ENCODE data around the gene SLC10A1. TPM values are rescaled to one million over a fixed set of nuclear protein-coding genes. Genes with fewer than 3 reads are reported as not detected.

The SLC10A1 gene
- polyA plus RNA-seq, 1 donor (not counting 4 experiments of a cell fraction or from before 2014, with no cell fraction given): not detected

GRCh38 chr14:69786603-69787002, 10.4 kb downstream of the SLC10A1 start:
- FAIRE-seq (no peak), DNase-seq (ENCODE audit: low read depth, low spot score) (no peak)
- Histone ChIP-seq H3K4me2 (ENCODE audit: control insufficient read depth, extremely low read depth, insufficient read depth, low read depth, low read length) (no peak overlapping the region), H3K9ac (ENCODE audit: control insufficient read depth, extremely low read depth, insufficient read depth, low read length) (no peak overlapping the region), H3K79me2 (ENCODE audit: control insufficient read depth, insufficient read depth, low read length) (no peaks in the 10 kb centered on the region), H3K27ac (ENCODE audit: control insufficient read depth, insufficient read depth, low read length) (no peak overlapping the region), H3K9me3 (ENCODE audit: control insufficient read depth, low read depth, low read length) (no peaks in the 10 kb centered on the region), H4K20me1 (ENCODE audit: control insufficient read depth, extremely low read depth, insufficient read depth, low read length) (no peaks in the 10 kb centered on the region), H2AFZ (ENCODE audit: control insufficient read depth, low read length) (no peak overlapping the region), H3K9me1 (ENCODE audit: control insufficient read depth, extremely low read depth, insufficient read depth, low read length) (no peaks in the 10 kb centered on the region), H3K27me3 (ENCODE audit: control insufficient read depth, extremely low read depth, insufficient read depth, low read length) (no peaks in the 10 kb centered on the region), H3K4me1 (ENCODE audit: control insufficient read depth, extremely low read depth, insufficient read depth, low read length) (peaks cover 12% of the 10 kb centered on the region), H3K4me3 (ENCODE audit: control insufficient read depth in 2 of 3, extremely low read depth in 1 of 3, insufficient read depth in 2 of 3, low read depth in 1 of 3, low read length in 3 of 3) (no peak overlapping the region), H3K36me3 (ENCODE audit: control insufficient read depth in 2 of 2, extremely low read depth in 1 of 2, insufficient read depth in 2 of 2, low read length in 2 of 2) (peaks cover 0 to 4% of the 10 kb centered on the region in 2 experiments)
- dilution Hi-C loops (cut with MboI; ENCODE audit: extremely low pct_ligation_motif_present, low sequenced_read_pairs): no loop called here
- TF ChIP-seq EZH2 (IDR thresholded peaks at IDR 0.05; ENCODE audit: low read length): no peak
- TF ChIP-seq CTCF (optimal IDR thresholded peaks at IDR 0.05 in 1 of 3, IDR thresholded peaks at IDR 0.05 in 1 of 3, conservative IDR thresholded peaks at IDR 0.05 in 1 of 3; ENCODE audit: extremely low read depth in 1 of 3, insufficient read depth in 2 of 3, low read length in 3 of 3): no peak

- Histone ChIP-seq H3K4me3 (ENCODE audit: control insufficient read depth in 2 of 3, extremely low read depth in 1 of 3, insufficient read depth in 2 of 3, low read depth in 1 of 3, low read length in 3 of 3) (no peak overlapping the region), H3K9me3 (ENCODE audit: control insufficient read depth, low read depth, low read length) (no peaks in the 10 kb centered on the region), H3K27ac (ENCODE audit: control insufficient read depth, insufficient read depth, low read length) (no peak overlapping the region), H3K9me1 (ENCODE audit: control insufficient read depth, extremely low read depth, insufficient read depth, low read length) (no peaks in the 10 kb centered on the region), H3K4me2 (ENCODE audit: control insufficient read depth, extremely low read depth, insufficient read depth, low read depth, low read length) (no peak overlapping the region), H2AFZ (ENCODE audit: control insufficient read depth, low read length) (no peak overlapping the region), H4K20me1 (ENCODE audit: control insufficient read depth, extremely low read depth, insufficient read depth, low read length) (no peaks in the 10 kb centered on the region), H3K27me3 (ENCODE audit: control insufficient read depth, extremely low read depth, insufficient read depth, low read length) (no peaks in the 10 kb centered on the region), H3K36me3 (ENCODE audit: control insufficient read depth in 2 of 2, extremely low read depth in 1 of 2, insufficient read depth in 2 of 2, low read length in 2 of 2) (peaks cover 2 to 4% of the 10 kb centered on the region in 2 experiments), H3K4me1 (ENCODE audit: control insufficient read depth, extremely low read depth, insufficient read depth, low read length) (peaks cover 12% of the 10 kb centered on the region), H3K79me2 (ENCODE audit: control insufficient read depth, insufficient read depth, low read length) (no peaks in the 10 kb centered on the region), H3K9ac (ENCODE audit: control insufficient read depth, extremely low read depth, insufficient read depth, low read length) (no peak overlapping the region)
- no peak for FAIRE-seq
- dilution Hi-C loops (cut with MboI; ENCODE audit: extremely low pct_ligation_motif_present, low sequenced_read_pairs): no loop called here
- DNase-seq (ENCODE audit: low read depth, low spot score): no peak
- no peak for TF ChIP-seq CTCF (optimal IDR thresholded peaks at IDR 0.05 in 1 of 3, IDR thresholded peaks at IDR 0.05 in 1 of 3, conservative IDR thresholded peaks at IDR 0.05 in 1 of 3; ENCODE audit: extremely low read depth in 1 of 3, insufficient read depth in 2 of 3, low read length in 3 of 3)
- no peak for TF ChIP-seq EZH2 (IDR thresholded peaks at IDR 0.05; ENCODE audit: low read length)
These were observed 12.1 kb downstream of the SLC10A1 start for GRCh38 chr14:69784942-69785341.

Data from keratinocyte (primary cell).